ENCODE results near the gene FAM210B.

DNA sequence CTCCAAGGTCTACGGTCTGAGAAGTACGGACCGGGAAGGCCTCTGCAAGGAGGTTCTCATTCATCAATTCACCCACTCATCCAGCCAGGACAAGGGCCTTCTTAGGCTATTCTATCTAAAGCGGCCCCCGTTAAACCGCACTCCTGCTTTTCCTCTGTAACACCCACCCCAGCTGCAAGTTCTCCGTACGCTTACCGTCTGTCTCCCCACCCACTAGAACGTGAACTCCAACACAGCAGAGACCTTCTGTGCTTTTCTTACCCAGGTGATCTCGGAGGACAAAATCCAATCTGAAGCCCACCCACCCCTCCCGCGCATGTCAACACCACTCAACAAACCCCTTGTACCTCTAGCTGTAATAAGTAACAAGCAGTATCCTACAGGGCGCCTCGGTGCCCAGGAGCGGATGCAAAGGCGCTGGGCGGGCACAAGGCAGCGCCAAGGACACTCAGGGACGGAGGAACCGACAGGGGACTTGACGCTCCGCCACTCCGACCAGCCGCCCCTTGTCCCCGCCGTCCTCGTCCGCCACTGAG lies 32.9 kb downstream of the FAM210B start:
- TF ChIP-seq POLR2A (IDR thresholded peaks at IDR 0.05) (no peak), POLR2AphosphoS5 (IDR thresholded peaks at IDR 0.05) (no peak)
